GM12878 (cell line): ENCODE data around the gene OFD1. TPM values are rescaled to one million over a fixed set of nuclear protein-coding genes. Genes with fewer than 3 reads are reported as not detected.

Experiments
- ATAC-seq: fragments of 200-7000 bp; cut with Tn5 transposase; 3 replicates; pipeline ENCODE4 v1.9.1; 2020; ENCODE audit warnings: mild to moderate bottlenecking, moderate library complexity
- BruUV-seq: library from RNA; stranded (reverse); fragments of 400-500 nt; replicated peaks from 2 replicates; lab custom pipeline; 2021; lab: Mats Ljungman, UMichigan
- CTCF ChIA-PET: fragments of 300-600 bp; sonication (Branson Sonifier 250); formaldehyde crosslinking; extraction: SDS; loops from one replicate; lab custom pipeline; 2021; ENCODE audit warnings: inconsistent platforms; lab: Yijun Ruan, JAX
- POLR2A ChIA-PET: fragments of 350-600 bp; formaldehyde crosslinking; extraction: SDS; loops from one replicate; lab custom pipeline; 2021; ENCODE audit warnings: inconsistent platforms; lab: Charles Lee
- RAD21 ChIA-PET: fragments of 300-600 bp; sonication (Branson Sonifier 250); formaldehyde crosslinking; loops from one replicate; lab custom pipeline; 2023; ENCODE audit warnings: antibody characterized with exemption; ENCODE audit not compliant: unreplicated experiment; lab: Charles Lee
- SMC1A ChIA-PET: fragments of 300-600 bp; sonication (Branson Sonifier 250); formaldehyde crosslinking; loops from one replicate; lab custom pipeline; 2023; ENCODE audit not compliant: unreplicated experiment, uncharacterized antibody; lab: Charles Lee
- DNase-seq: peaks from one replicate; pipeline ENCODE4 v3.0.0-alpha.2; 2011; ENCODE audit warnings: low read depth, low spot score
- FAIRE-seq: peaks from 3 replicates; lab custom pipeline; 2011; peaks lifted over from hg19 to GRCh38; lab: Jason Lieb, UNC
- H2AFZ ChIP-seq: 2 replicates; pipeline ENCODE4 v1.6.0; 2011; ENCODE audit warnings: low read depth, low read length, control low read depth; ENCODE audit not compliant: control insufficient read depth
- H3K27ac ChIP-seq: 2 replicates; pipeline ENCODE4 v1.5.1; 2011; ENCODE audit warnings: control low read depth; ENCODE audit not compliant: control insufficient read depth, insufficient read depth
- H3K27me3 ChIP-seq, 2 experiments: replicated peaks in 1 of 2; 2 replicates each; pipeline versions ENCODE4 v1.6.0 to v1.6.1; 2011; ENCODE audit warnings: low read length in 1 of 2; ENCODE audit not compliant: control insufficient read depth in 2 of 2, insufficient read depth in 2 of 2
- H3K36me3 ChIP-seq, 2 experiments: 2 replicates each; pipeline ENCODE4 v1.5.1; 2011; ENCODE audit warnings: low read length in 1 of 2; ENCODE audit not compliant: control insufficient read depth in 2 of 2, insufficient read depth in 2 of 2
- H3K4me1 ChIP-seq: 2 replicates; pipeline ENCODE4 v1.6.1; 2011; ENCODE audit warnings: mild to moderate bottlenecking, low read length, moderate library complexity, mixed read lengths; ENCODE audit not compliant: control insufficient read depth, insufficient read depth
- H3K4me2 ChIP-seq: 2 replicates; pipeline ENCODE4 v1.6.0; 2011; ENCODE audit warnings: control low read depth; ENCODE audit not compliant: control insufficient read depth, insufficient read depth
- H3K4me3 ChIP-seq: fragments of 200-600 bp; sonication (generic); 2 replicates; pipeline ENCODE4 v1.5.1; 2016
- H3K79me2 ChIP-seq: 2 replicates; pipeline ENCODE4 v1.6.0; 2011; ENCODE audit warnings: low read length; ENCODE audit not compliant: control insufficient read depth, insufficient read depth
- H3K9ac ChIP-seq: 2 replicates; pipeline ENCODE4 v1.8.0; 2011; ENCODE audit warnings: low read length, control low read depth, mixed read lengths; ENCODE audit not compliant: control insufficient read depth, insufficient read depth
- H3K9me3 ChIP-seq: replicated peaks from 3 replicates; pipeline ENCODE4 v1.5.1; 2011; ENCODE audit warnings: mild to moderate bottlenecking, low read length; ENCODE audit not compliant: control insufficient read depth, insufficient read depth
- H4K20me1 ChIP-seq: 2 replicates; pipeline ENCODE4 v1.6.0; 2011; ENCODE audit not compliant: control insufficient read depth, insufficient read depth
- HDGF ChIP-seq: fragments of 450-650 bp; IDR thresholded peaks from 2 replicates; pipeline ENCODE4 v1.6.1; 2016; ENCODE audit warnings: antibody characterized with exemption
- RAD51 ChIP-seq: fragments of 450-650 bp; IDR thresholded peaks from 2 replicates; pipeline ENCODE4 v1.6.1; 2016; ENCODE audit warnings: moderate library complexity, mild to moderate bottlenecking, inconsistent platforms
- SMARCA5 ChIP-seq: fragments of 450-650 bp; IDR thresholded peaks from 2 replicates; pipeline ENCODE4 v1.6.1; 2017; ENCODE audit warnings: mild to moderate bottlenecking
- TAF1 ChIP-seq: IDR thresholded peaks from 2 replicates; pipeline ENCODE4 v1.6.1; 2011; ENCODE audit warnings: mild to moderate bottlenecking, low read depth, low read length, borderline replicate concordance
- ZNF217 ChIP-seq: fragments of 450-650 bp; IDR thresholded peaks from 2 replicates; pipeline ENCODE4 v1.6.1; 2017; ENCODE audit warnings: antibody characterized with exemption, mild to moderate bottlenecking
- ZNF384 ChIP-seq: IDR thresholded peaks from 2 replicates; pipeline ENCODE4 v1.6.1; 2012; ENCODE audit warnings: low read depth, mild to moderate bottlenecking, low read length, improper control_type of control experiment, borderline replicate concordance
- WGBS: methylation state at CpG from one replicate; pipeline ENCODE4 v1.1.6; 2016; ENCODE audit warnings: low lambda C conversion rate; ENCODE audit not compliant: insufficient replicate concordance, insufficient coverage; ENCODE audit errors: missing lambda C conversion rate; 5-methylcytosine and 5-hydroxymethylcytosine counted together
- in situ Hi-C: fragments of 300-500 bp; cut with MboI; formaldehyde crosslinking; loops from 9 replicates; pipeline ENCODE4 v1.14.3; 2018; ENCODE audit warnings: mixed read lengths
- intact Hi-C: fragments of 100-400 bp; cut with micrococcal nuclease; formaldehyde crosslinking; loops from one replicate; pipeline ENCODE4 v1.14.2; 2022; ENCODE audit not compliant: unreplicated experiment
- polyA plus RNA-seq, 11 experiments: library from polyadenylated mRNA; depleted of rRNA in 4 of 11; unstranded in 6 of 11; stranded (reverse) in 5 of 11; fragments of >200 nt; fragmentation: Nextera tagmentation in 4 of 11; fragmentation: Illumina TruSeq in 1 of 11; extraction: Ambion mirVana in 4 of 11; extraction: Trizol in 1 of 11; gene quantifications; 1 replicate in 1 of 11; 2 replicates in 10 of 11; pipeline versions ENCODE4 v1.2.1 to v1.2.3, GENCODE V29; 2011 to 2016; ENCODE audit warnings: inconsistent platforms in 2 of 11, missing spikeins in 2 of 11, low read depth in 1 of 11
- total RNA-seq, 4 experiments: library from RNA; depleted of rRNA in 3 of 4; stranded (reverse); fragments of >200 nt in 3 of 4; fragmentation: Illumina TruSeq in 1 of 4; extraction: Trizol in 1 of 4; gene quantifications; 2 replicates each; pipeline versions ENCODE4 v1.2.1 to v1.2.3, GENCODE V29; 2013 to 2021

OFD1 gene
- total and polyA plus RNA-seq, 10 of the 15 experiments (the other 5 are each of a cell fraction or from before 2014, with no cell fraction given), result 22.4 to 77.2 (median 34.1) TPM

DNA sequence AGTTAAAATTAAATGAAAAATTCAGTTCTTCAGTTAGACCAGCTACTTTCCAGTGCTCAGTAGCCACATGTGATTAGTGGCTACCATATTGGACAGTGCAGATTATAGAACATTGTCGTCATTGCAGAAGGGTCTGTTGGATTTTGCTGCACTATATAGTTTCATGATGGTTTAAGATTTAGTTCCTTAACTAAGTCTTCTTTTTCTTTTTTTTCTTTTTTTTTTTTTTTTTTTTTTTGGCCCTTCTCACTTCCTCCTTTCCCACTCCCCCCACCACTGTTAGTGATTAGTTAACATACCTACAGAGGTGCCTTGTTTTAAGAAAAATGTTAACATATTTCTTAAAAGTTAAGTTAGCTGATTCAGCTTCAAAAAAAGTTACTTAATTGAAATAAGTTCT, 36.6 kb upstream of the OFD1 start (continued):
- TF ChIP-seq ZNF384 (peak; percentile 97), SMARCA5 (no peak)

GRCh38 chrX:13698432-13698831, 36.1 kb upstream of the OFD1 start:
- Histone ChIP-seq H3K36me3 (peaks cover 1 to 3% of the 10 kb centered on the region in 2 experiments; a peak in 2 of 4 replicates), H3K4me2 (peak overlapping the region; percentile 77), H4K20me1 (peaks cover 5% of the 10 kb centered on the region), H3K4me3 (peak overlapping the region; percentile 49), H3K27me3 (no peaks in the 10 kb centered on the region), H3K9ac (peak overlapping the region; percentile 37), H3K79me2 (peaks cover 98% of the 10 kb centered on the region), H2AFZ (no peak overlapping the region), H3K4me1 (peaks cover 37% of the 10 kb centered on the region), H3K9me3 (no peaks in the 10 kb centered on the region; the same call in 2 of the 3 replicates), H3K27ac (peak overlapping the region; percentile 69)
- no peak for FAIRE-seq
- ChIA-PET CTCF (interaction anchor here (0.9 to 10.2 kb wide), 11 partner anchors 10 to 333 kb away, joined by 3 to 89 read pairs (median 6); partner anchors contain the start of genes OFD1, RAB9A and TRAPPC2), RAD21 (interaction anchor here (1.2 to 11.4 kb wide), 13 partner anchors 9 to 611 kb away, joined by 3 to 201 read pairs (median 22); partner anchors contain the start of genes GEMIN8, OFD1, RAB9A and TCEANC), POLR2A (interaction anchor here (0.6 to 10.2 kb wide), 14 partner anchors 10 to 692 kb away, joined by 3 to 130 read pairs (median 6); partner anchors contain the start of genes OFD1, RAB9A and TRAPPC2), SMC1A (interaction anchor here (0.7 to 13.8 kb wide), 16 partner anchors 12 to 153 kb away, joined by 3 to 198 read pairs (median 6); partner anchors contain the start of genes OFD1, RAB9A and TRAPPC2)
- in situ Hi-C loops (no loop called here), intact Hi-C loops (loop anchor here (10.0 kb wide), 1 partner anchor 744 kb away; no protein-coding TSS in a partner anchor)
- no peak for DNase-seq
- 79% methylated on average over 1 of the region's 1 CpG for WGBS
- TF ChIP-seq ZNF217 (no peak), RAD51 (0 out of 2 replicates have a peak, but pooled peaks have one; percentile 10), HDGF (no peak), TAF1 (no peak)
- no peak for ATAC-seq
- BruUV-seq, result no TSS peak
